HCT116 (cell line): Measurements from ENCODE around the gene IBA57. TPM values are rescaled to one million over a fixed set of nuclear protein-coding genes. Genes with fewer than 3 reads are reported as not detected.

ENCODE experiments used
- CBX3 ChIP-seq: IDR thresholded peaks from 2 replicates; pipeline ENCODE4 v1.6.1; 2012; ENCODE audit warnings: low read depth
- CEBPB ChIP-seq: IDR thresholded peaks from 2 replicates; pipeline ENCODE4 v1.6.1; 2012; ENCODE audit warnings: low read depth
- EGR1 ChIP-seq: IDR thresholded peaks from 2 replicates; pipeline ENCODE4 v1.6.1; 2012; ENCODE audit warnings: low read depth
- ELF1 ChIP-seq: IDR thresholded peaks from 2 replicates; pipeline ENCODE4 v1.6.1; 2012; ENCODE audit warnings: low read depth, borderline replicate concordance
- EZH2 ChIP-seq: fragments of 200-600 bp; sonication (generic); IDR thresholded peaks from 2 replicates; pipeline ENCODE4 v1.6.1; 2017; ENCODE audit warnings: antibody characterized with exemption, mixed run types
- FOSL1 ChIP-seq: IDR thresholded peaks from 2 replicates; pipeline ENCODE4 v1.6.1; 2012; ENCODE audit warnings: low read depth
- JUND ChIP-seq: IDR thresholded peaks from 2 replicates; pipeline ENCODE4 v1.6.1; 2012
- SP1 ChIP-seq: IDR thresholded peaks from 2 replicates; pipeline ENCODE4 v1.6.1; 2012; ENCODE audit warnings: low read depth
- SRF ChIP-seq: IDR thresholded peaks from 2 replicates; pipeline ENCODE4 v1.6.1; 2012; ENCODE audit warnings: low read depth
- TCF7L2 ChIP-seq: IDR thresholded peaks from 2 replicates; pipeline ENCODE4 v1.7.0; 2011; ENCODE audit warnings: borderline replicate concordance, inconsistent platforms; ENCODE audit not compliant: insufficient read depth, insufficient read length; ENCODE audit errors: extremely low read depth
- YY1 ChIP-seq: IDR thresholded peaks from 2 replicates; pipeline ENCODE4 v1.6.1; 2011; ENCODE audit warnings: low read length, low read depth, moderate library complexity, mild to moderate bottlenecking; ENCODE audit not compliant: insufficient replicate concordance; ENCODE audit errors: extremely low read depth
- ZNF274 ChIP-seq: fragments of 200-500 bp; sonication (Bioruptor generic); IDR thresholded peaks from 2 replicates; pipeline ENCODE4 v1.6.1; 2014; ENCODE audit warnings: mild to moderate bottlenecking, low read depth, low read length, inconsistent platforms
- total RNA-seq: library from RNA; stranded (reverse); gene quantifications from one replicate; pipeline ENCODE4 v1.2.1, GENCODE V29; 2021; ENCODE audit not compliant: unreplicated experiment
- TF ChIP-seq, protein P1 (sequence below): IDR thresholded peaks from 2 replicates; pipeline ENCODE4 v1.6.1; 2012; ENCODE audit warnings: low read depth

IBA57 gene
- total RNA-seq, 1 experiment from 2014 or later = 11.6 TPM

DNA sequence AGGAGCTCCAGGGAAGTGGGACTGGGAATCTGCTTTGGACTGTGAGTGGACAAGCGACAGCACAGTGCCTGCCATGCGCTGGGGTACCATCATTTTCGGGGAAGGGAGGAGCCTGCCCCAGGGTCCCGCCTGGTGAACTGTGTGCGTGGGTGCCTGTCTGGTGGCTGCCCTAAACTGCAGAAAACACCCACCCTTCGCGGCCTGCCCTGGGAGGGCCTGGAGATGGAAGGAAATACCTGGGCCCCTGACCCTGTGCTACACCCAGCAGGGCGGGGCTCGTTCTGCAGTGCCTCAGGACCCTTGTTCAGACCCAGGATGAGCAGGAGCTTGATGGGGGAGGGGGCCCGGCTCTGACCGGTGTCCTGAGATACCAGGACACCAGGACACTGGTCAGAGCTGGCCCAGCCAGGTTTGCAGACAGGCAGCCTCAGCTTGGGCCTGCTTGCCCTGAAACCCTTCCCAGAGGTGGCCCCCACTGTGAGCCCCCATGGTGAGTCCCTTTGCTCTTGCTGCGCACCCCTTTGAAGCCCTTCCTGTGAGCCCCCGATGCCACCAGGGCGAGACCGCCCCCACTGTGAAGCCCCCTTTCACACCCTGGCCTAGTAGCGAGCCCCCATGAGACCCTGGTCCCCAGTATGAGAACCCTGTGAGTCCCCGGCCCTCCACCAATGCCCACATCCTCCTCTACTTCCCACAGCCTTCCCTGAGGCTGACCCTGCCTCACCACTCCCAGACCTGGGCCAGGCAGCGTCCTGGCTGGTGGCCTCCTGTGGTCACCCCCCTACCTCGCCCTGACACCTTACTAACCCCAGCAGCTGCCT is 13.3 kb upstream of the IBA57 start (continued):
- TF ChIP-seq, protein P1, sequence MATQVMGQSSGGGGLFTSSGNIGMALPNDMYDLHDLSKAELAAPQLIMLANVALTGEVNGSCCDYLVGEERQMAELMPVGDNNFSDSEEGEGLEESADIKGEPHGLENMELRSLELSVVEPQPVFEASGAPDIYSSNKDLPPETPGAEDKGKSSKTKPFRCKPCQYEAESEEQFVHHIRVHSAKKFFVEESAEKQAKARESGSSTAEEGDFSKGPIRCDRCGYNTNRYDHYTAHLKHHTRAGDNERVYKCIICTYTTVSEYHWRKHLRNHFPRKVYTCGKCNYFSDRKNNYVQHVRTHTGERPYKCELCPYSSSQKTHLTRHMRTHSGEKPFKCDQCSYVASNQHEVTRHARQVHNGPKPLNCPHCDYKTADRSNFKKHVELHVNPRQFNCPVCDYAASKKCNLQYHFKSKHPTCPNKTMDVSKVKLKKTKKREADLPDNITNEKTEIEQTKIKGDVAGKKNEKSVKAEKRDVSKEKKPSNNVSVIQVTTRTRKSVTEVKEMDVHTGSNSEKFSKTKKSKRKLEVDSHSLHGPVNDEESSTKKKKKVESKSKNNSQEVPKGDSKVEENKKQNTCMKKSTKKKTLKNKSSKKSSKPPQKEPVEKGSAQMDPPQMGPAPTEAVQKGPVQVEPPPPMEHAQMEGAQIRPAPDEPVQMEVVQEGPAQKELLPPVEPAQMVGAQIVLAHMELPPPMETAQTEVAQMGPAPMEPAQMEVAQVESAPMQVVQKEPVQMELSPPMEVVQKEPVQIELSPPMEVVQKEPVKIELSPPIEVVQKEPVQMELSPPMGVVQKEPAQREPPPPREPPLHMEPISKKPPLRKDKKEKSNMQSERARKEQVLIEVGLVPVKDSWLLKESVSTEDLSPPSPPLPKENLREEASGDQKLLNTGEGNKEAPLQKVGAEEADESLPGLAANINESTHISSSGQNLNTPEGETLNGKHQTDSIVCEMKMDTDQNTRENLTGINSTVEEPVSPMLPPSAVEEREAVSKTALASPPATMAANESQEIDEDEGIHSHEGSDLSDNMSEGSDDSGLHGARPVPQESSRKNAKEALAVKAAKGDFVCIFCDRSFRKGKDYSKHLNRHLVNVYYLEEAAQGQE = no peak
- TF ChIP-seq EZH2 (no peak), TCF7L2 (no peak), JUND (no peak), SRF (no peak), ZNF274 (no peak), EGR1 (no peak), YY1 (no peak), CBX3 (no peak), FOSL1 (no peak), SP1 (no peak), CEBPB (no peak), ELF1 (no peak)
